GM19193 (cell line): ENCODE data around the gene MBLAC1.

Experiments
- POLR2A ChIP-seq: IDR thresholded peaks from 4 replicates; pipeline ENCODE4 v1.6.1; 2011; ENCODE audit not compliant: insufficient read depth, insufficient read length; ENCODE audit errors: extremely low read depth

MBLAC1 gene

GRCh38 chr7:100091411-100092181 lies 35.2 kb upstream of the MBLAC1 start:
- peak; percentile 56 for TF ChIP-seq POLR2A

GRCh38 chr7:100093054-100093453 lies 33.7 kb upstream of the MBLAC1 start:
- no peak for TF ChIP-seq POLR2A

- TF ChIP-seq POLR2A, result no peak
Measured at GRCh38 chr7:100093498-100093897, 33.3 kb upstream of the MBLAC1 start.

GRCh38 chr7:100093925-100094486 lies 32.8 kb upstream of the MBLAC1 start:
- peak; percentile 36 for TF ChIP-seq POLR2A

- TF ChIP-seq POLR2A, result no peak
Measured at GRCh38 chr7:100095289-100095688, 31.5 kb upstream of the MBLAC1 start.

GRCh38 chr7:100095704-100096103 lies 31.1 kb upstream of the MBLAC1 start:
- TF ChIP-seq POLR2A, result no peak

GRCh38 chr7:100098913-100099312 lies 27.9 kb upstream of the MBLAC1 start:
- TF ChIP-seq POLR2A, result no peak

- no peak for TF ChIP-seq POLR2A
Measured at GRCh38 chr7:100099452-100099851, 27.3 kb upstream of the MBLAC1 start.

GRCh38 chr7:100100420-100101015 lies 26.2 kb upstream of the MBLAC1 start:
- TF ChIP-seq POLR2A, result no peak

- peak; percentile 79 for TF ChIP-seq POLR2A
Measured at GRCh38 chr7:100101016-100101862, 25.5 kb upstream of the MBLAC1 start, which contains the start of the genes AP4M1 and MCM7. Gene AP4M1, plus strand, starts transcription at chr7:100101643. Its CDS starts 72 bp downstream, at chr7:100101715. Gene MCM7, minus strand, starts transcription at chr7:100101397. Its CDS starts 103 bp downstream, at chr7:100101294.

- TF ChIP-seq POLR2A, result no peak
Measured at GRCh38 chr7:100102950-100103840, 23.6 kb upstream of the MBLAC1 start.

GRCh38 chr7:100105534-100105933 lies 21.2 kb upstream of the MBLAC1 start:
- TF ChIP-seq POLR2A, result no peak

- no peak for TF ChIP-seq POLR2A
Measured at GRCh38 chr7:100106633-100107032, 20.1 kb upstream of the MBLAC1 start.
